Adrenal gland (tissue), 12 donors: ENCODE data around the gene SNTB2. TPM values are rescaled to one million over a fixed set of nuclear protein-coding genes. Genes with fewer than 3 reads are reported as not detected.
A peak's percentile ranks its signal among the peaks of the same experiment; 100 is the strongest.

Source experiments
- DNase-seq, 7 donors: peaks; one replicate each; pipeline ENCODE4 v3.0.0-alpha.2; 2019 to 2020
- H3K27ac ChIP-seq, 5 donors: fragments of 200-600 bp; sonication (generic) in 4 of 5; 1 replicate in 3 of 5; 2 replicates in 2 of 5; pipeline versions ENCODE4 v1.5.1 to v1.8.0; 2016 to 2020; ENCODE audit warnings: mild to moderate bottlenecking in 1 of 5
- H3K27me3 ChIP-seq: fragments of 200-600 bp; 2 replicates; pipeline ENCODE4 v1.8.0; 2021
- H3K36me3 ChIP-seq, 2 donors: fragments of 200-600 bp; replicated peaks in 1 of 2; 1 replicate in 1 of 2; 2 replicates in 1 of 2; pipeline versions ENCODE4 v1.5.1 to v1.8.0; 2018 to 2022
- H3K4me1 ChIP-seq, 2 donors: fragments of 200-600 bp; replicated peaks in 1 of 2; 1 replicate in 1 of 2; 2 replicates in 1 of 2; pipeline versions ENCODE4 v1.5.1 to v1.8.0; 2018 to 2021
- H3K4me3 ChIP-seq, 4 donors: fragments of 200-600 bp; sonication (generic) in 3 of 4; one replicate each; pipeline ENCODE4 v1.5.1; 2016 to 2018
- H3K9me3 ChIP-seq, 3 donors: fragments of 200-600 bp; sonication (generic) in 1 of 3; replicated peaks in 1 of 3; 1 replicate in 2 of 3; 2 replicates in 1 of 3; pipeline versions ENCODE4 v1.5.1 to v1.8.0; 2016 to 2021
- POLR2A ChIP-seq, 2 donors: fragments of 450-650 bp; IDR thresholded peaks; one replicate each; pipeline ENCODE4 v1.6.1; 2017; ENCODE audit warnings: antibody characterized with exemption in 2 of 2, mild to moderate bottlenecking in 2 of 2, moderate library complexity in 1 of 2
- WGBS, 4 donors: extraction: QIAGEN DNeasy Blood & Tissue Kit in 2 of 4; methylation state at CpG; one replicate each; pipeline versions ENCODE4 v1.1.5 to v1.1.7; 2013 to 2017; 5-methylcytosine and 5-hydroxymethylcytosine counted together
- intact Hi-C, 2 donors: fragments of 100-400 bp; cut with DNase I; formaldehyde crosslinking; loops; one replicate each; pipeline versions ENCODE4 v1.14.1 to v1.15.0; 2022 to 2023
- polyA plus RNA-seq, 3 donors: library from polyadenylated mRNA; stranded (reverse); fragments of 200-250 nt in 2 of 3; fragments of 350-450 nt in 1 of 3; fragmentation: Illumina TruSeq in 1 of 3; extraction: RNeasy Lipid Tissue Mini Kit (QIAGEN cat#74804) in 1 of 3; gene quantifications; one replicate each; pipeline ENCODE4 v1.2.3, GENCODE V29; 2013 to 2014
- total RNA-seq, 9 donors: library from RNA; depleted of rRNA in 4 of 9; stranded (reverse); fragments of >200 nt in 4 of 9; fragments of 120-200 nt in 1 of 9; fragmentation: NEBNext Ultra II Directional in 1 of 9; extraction: Animal tissue kit (Norgen Biotek cat#: 25700) in 1 of 9; gene quantifications; one replicate each; pipeline versions ENCODE4 v1.1.0 to v1.2.4, GENCODE V29; 2013 to 2023
- TF ChIP-seq, protein P1 (sequence below), 6 experiments: fragments of 450-650 bp in 4 of 6; fragments of 200-600 bp in 2 of 6; sonication (generic) in 1 of 6; IDR thresholded peaks; 1 replicate in 5 of 6; 2 replicates in 1 of 6; pipeline versions ENCODE4 v1.5.1 to v1.8.0; 2016 to 2021; ENCODE audit warnings: antibody characterized with exemption in 6 of 6, mild to moderate bottlenecking in 2 of 6, moderate library complexity in 1 of 6
- donor health status: healthy with polysubstance abuse.
- donor health status: Bipolar disorder and iron deficiency.
- donor health status: DM: yes; HTN: yes; CAD: no.
- donor health status: DM: no; HTN: no; CAD: no.
- donor health status: DM: no; HTN: no; CAD: no.
- donor health status: DM: yes; HTN: yes; CAD: no.

SNTB2 gene
- total and polyA plus RNA-seq, 12 donors: 3.6 to 52.7 (median 32.9) TPM

DNA sequence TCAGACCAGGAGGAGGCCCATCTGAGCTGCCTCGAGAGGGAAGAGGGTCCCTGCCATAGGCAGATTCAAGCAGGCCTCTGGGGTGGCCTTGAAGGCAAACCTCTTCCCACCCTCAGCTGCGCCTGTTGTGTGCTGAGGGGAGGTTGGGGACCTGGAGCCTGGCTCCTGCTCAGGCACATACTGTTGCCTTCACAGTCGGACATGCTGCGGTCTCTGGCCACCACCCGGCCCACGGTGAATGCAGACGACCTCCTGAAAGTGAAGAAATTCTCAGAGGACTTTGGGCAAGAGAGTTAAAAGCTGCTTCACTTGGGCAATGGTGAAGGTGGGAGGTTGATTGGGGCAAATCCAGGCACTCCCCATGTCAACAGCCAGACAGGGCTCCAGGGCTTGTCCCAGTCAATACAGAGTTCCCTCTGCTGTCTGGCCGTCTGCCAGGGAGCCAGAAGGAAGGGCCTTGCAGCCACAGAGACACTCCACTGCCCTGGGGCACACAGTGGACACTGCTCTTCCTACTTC lies 137.1 kb downstream of the SNTB2 start:
- intact Hi-C loops: no loop called here
- Histone ChIP-seq H3K4me3 (no peak overlapping the region), H3K4me1 (peaks cover 9 to 42% of the 10 kb centered on the region in 2 donors), H3K27ac (peak overlapping the region in 1 of 5 donors; percentile 29), H3K9me3 (no peaks in the 10 kb centered on the region), H3K27me3 (no peaks in the 10 kb centered on the region), H3K36me3 (peaks cover 0 to 89% of the 10 kb centered on the region in 2 donors)
- peak in 6 of 7 donors; percentile 63 to 79 (median 74) for DNase-seq
- WGBS, 4 donors: 66 to 77% (median 73%) methylated on average over 8 of the region's 8 CpGs
- TF ChIP-seq, protein P1, sequence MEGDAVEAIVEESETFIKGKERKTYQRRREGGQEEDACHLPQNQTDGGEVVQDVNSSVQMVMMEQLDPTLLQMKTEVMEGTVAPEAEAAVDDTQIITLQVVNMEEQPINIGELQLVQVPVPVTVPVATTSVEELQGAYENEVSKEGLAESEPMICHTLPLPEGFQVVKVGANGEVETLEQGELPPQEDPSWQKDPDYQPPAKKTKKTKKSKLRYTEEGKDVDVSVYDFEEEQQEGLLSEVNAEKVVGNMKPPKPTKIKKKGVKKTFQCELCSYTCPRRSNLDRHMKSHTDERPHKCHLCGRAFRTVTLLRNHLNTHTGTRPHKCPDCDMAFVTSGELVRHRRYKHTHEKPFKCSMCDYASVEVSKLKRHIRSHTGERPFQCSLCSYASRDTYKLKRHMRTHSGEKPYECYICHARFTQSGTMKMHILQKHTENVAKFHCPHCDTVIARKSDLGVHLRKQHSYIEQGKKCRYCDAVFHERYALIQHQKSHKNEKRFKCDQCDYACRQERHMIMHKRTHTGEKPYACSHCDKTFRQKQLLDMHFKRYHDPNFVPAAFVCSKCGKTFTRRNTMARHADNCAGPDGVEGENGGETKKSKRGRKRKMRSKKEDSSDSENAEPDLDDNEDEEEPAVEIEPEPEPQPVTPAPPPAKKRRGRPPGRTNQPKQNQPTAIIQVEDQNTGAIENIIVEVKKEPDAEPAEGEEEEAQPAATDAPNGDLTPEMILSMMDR (IDR thresholded peaks at IDR 0.05): no peak
- no peak for TF ChIP-seq POLR2A (IDR thresholded peaks at IDR 0.05)

- WGBS, 4 donors: 82 to 83% (median 83%) methylated on average over 10 of the region's 10 CpGs
- Histone ChIP-seq H3K4me1 (peaks cover 15 to 49% of the 10 kb centered on the region in 2 donors), H3K4me3 (no peak overlapping the region), H3K27me3 (no peaks in the 10 kb centered on the region), H3K27ac (no peak overlapping the region), H3K36me3 (peaks cover 0 to 82% of the 10 kb centered on the region in 2 donors), H3K9me3 (no peaks in the 10 kb centered on the region)
- intact Hi-C loops: no loop called here
- peak in 1 of 7 donors; percentile 49 for DNase-seq
- TF ChIP-seq, protein P1 (IDR thresholded peaks at IDR 0.05): no peak
- no peak for TF ChIP-seq POLR2A (IDR thresholded peaks at IDR 0.05)
Observed at GRCh38 chr16:69324585-69325253, 137.8 kb downstream of the SNTB2 start.

DNA sequence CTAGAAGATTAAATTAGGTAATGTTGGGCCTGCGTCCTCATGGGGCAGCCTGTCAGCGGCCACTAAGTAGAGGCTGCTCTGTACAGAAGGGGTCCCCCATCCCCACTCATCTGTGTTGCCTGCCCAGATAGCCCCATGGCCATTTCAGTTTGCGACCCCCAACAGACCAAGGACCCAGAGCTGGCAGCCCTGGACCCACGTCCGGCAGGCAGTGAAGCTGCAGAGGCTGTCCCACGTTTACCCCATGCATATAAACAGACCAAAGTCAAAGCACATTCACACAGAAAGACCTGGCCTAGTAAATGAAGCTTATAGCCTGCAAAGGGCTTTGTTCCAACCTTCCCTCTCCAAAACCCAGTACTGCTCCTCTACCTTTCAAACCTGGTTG lies 138.8 kb downstream of the SNTB2 start:
- Histone ChIP-seq H3K27me3 (no peaks in the 10 kb centered on the region), H3K36me3 (peaks cover 0 to 72% of the 10 kb centered on the region in 2 donors), H3K4me3 (no peak overlapping the region), H3K27ac (no peak overlapping the region), H3K9me3 (no peaks in the 10 kb centered on the region), H3K4me1 (peaks cover 16 to 52% of the 10 kb centered on the region in 2 donors)
- intact Hi-C loops: no loop called here
- 88 to 94% (median 89%) methylated on average over 6 of the region's 6 CpGs for WGBS, 4 donors
- no peak for TF ChIP-seq POLR2A (IDR thresholded peaks at IDR 0.05)
- TF ChIP-seq, protein P1 (IDR thresholded peaks at IDR 0.05): no peak
- peak in 2 of 7 donors; percentile 22 to 47 for DNase-seq

DNA sequence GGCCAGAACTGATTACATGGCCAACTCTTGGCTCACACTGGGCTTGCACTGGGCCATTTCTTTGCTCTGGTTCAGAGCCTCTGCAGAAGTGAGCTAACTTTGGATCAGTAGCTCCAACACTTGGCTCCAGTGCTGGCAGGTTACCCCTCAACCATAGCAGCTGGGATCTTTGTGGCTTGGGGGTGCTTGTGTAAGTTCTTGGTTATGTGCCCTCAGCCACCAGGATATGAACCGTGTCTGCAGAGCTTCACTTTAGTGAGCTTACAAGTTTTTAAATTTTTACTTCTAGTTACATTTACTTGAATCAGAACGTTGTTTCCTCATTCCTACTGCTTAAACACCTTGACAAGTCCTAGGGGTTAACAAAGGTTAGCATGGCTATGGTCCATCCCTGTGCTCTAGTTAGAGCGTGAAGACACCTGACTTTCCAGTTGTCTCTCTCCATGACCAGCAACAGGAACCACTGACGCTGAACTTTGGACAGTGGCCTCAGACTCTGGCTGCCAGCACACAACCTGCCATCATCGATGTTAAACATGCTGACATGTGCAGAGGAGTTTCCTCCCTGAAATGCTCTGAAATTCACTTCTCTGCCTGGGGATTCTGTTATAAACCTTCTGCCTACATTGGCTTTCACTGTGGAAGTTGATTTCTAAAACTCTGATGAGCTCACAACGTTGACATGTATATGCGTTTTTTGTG lies 139.4 kb downstream of the SNTB2 start:
- Histone ChIP-seq H3K36me3 (peaks cover 0 to 66% of the 10 kb centered on the region in 2 donors), H3K27me3 (no peaks in the 10 kb centered on the region)

More for the DNA sequence above, 139.4 kb downstream of the SNTB2 start:
- 68 to 77% (median 73%) methylated on average over 6 to 7 of the region's 7 CpGs for WGBS, 4 donors
- intact Hi-C loops: no loop called here
- peak in 2 of 7 donors; percentile 23 to 46 for DNase-seq
- TF ChIP-seq POLR2A (IDR thresholded peaks at IDR 0.05): no peak
- TF ChIP-seq, protein P1 (IDR thresholded peaks at IDR 0.05): no peak
- no peak overlapping the region for H3K27ac ChIP-seq
- peaks cover 16 to 56% of the 10 kb centered on the region in 2 donors for H3K4me1 ChIP-seq
- H3K4me3 ChIP-seq: no peak overlapping the region
- H3K9me3 ChIP-seq: no peaks in the 10 kb centered on the region
